WTC11 (cell line): ENCODE measurements around the gene CMTM6.

Experiments
- CREM ChIP-seq: sonication (generic); formaldehyde crosslinking; IDR thresholded peaks from 2 replicates; pipeline ENCODE4 v1.8.1; 2022; ENCODE audit warnings: mild to moderate bottlenecking, missing genetic modification reagents, moderate library complexity
- NFE2L1 ChIP-seq: sonication (generic); formaldehyde crosslinking; IDR thresholded peaks from 2 replicates; pipeline ENCODE4 v1.8.1; 2023; ENCODE audit warnings: missing genetic modification reagents
- ZNF121 ChIP-seq: sonication (generic); formaldehyde crosslinking; IDR thresholded peaks from 2 replicates; pipeline ENCODE4 v1.8.0; 2023; ENCODE audit warnings: missing genetic modification reagents
- TF ChIP-seq, protein P1 (sequence below): fragments of 200-600 bp; IDR thresholded peaks from 2 replicates; pipeline ENCODE4 v1.8.0; 2022; ENCODE audit warnings: antibody characterized with exemption
- TF ChIP-seq, protein P2 (sequence below): sonication (generic); formaldehyde crosslinking; conservative IDR thresholded peaks from 2 replicates; pipeline ENCODE4 v1.8.1; 2022; ENCODE audit warnings: mild to moderate bottlenecking, missing genetic modification reagents

DNA sequence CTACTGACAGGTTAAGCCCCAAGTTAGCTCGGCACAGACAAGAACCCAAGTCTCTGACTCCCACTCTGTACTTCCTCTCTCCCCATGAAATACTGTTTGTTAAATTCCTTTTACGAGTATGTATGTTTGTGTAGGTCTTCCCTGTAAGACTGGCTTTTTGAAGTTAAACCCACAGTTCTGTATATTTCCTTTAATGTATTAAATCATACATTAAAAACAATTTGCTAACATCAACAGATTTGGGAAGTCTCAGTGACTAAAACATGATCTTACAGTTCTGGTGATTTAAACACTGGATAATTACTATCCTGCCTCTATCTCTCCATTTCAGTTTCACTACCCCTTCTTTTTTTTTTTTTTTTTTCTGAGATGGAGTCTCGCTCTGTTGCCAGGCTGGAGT is 4.4 kb downstream of the CMTM6 start:
- TF ChIP-seq, protein P1, sequence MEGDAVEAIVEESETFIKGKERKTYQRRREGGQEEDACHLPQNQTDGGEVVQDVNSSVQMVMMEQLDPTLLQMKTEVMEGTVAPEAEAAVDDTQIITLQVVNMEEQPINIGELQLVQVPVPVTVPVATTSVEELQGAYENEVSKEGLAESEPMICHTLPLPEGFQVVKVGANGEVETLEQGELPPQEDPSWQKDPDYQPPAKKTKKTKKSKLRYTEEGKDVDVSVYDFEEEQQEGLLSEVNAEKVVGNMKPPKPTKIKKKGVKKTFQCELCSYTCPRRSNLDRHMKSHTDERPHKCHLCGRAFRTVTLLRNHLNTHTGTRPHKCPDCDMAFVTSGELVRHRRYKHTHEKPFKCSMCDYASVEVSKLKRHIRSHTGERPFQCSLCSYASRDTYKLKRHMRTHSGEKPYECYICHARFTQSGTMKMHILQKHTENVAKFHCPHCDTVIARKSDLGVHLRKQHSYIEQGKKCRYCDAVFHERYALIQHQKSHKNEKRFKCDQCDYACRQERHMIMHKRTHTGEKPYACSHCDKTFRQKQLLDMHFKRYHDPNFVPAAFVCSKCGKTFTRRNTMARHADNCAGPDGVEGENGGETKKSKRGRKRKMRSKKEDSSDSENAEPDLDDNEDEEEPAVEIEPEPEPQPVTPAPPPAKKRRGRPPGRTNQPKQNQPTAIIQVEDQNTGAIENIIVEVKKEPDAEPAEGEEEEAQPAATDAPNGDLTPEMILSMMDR = no peak
- TF ChIP-seq NFE2L1 (CRISPR knock-in tag) (no peak), CREM (CRISPR knock-in tag) (no peak), ZNF121 (CRISPR knock-in tag) (no peak)
- TF ChIP-seq, protein P2, sequence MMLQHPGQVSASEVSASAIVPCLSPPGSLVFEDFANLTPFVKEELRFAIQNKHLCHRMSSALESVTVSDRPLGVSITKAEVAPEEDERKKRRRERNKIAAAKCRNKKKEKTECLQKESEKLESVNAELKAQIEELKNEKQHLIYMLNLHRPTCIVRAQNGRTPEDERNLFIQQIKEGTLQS (CRISPR knock-in tag) = no peak
